HG02571 (cell line): Measurements from ENCODE around the gene CIITA.
"Not testable (repeated sequence)": the region's sequence is repeated elsewhere in the genome, so short reads cannot be mapped to it uniquely, and the experiment has no call there.

ENCODE experiments used
- ATAC-seq: cut with Tn5 transposase; IDR thresholded peaks from one replicate; pipeline ENCODE4 v1.9.1; 2021; ENCODE audit warnings: mild to moderate bottlenecking, moderate library complexity; ENCODE audit not compliant: unreplicated experiment

Gene CIITA

GRCh38 chr16:10947211-10947787 is 70.3 kb downstream of the CIITA start:
- ATAC-seq = no peak

GRCh38 chr16:10949424-10949970 is 72.5 kb downstream of the CIITA start:
- ATAC-seq = no peak

- ATAC-seq = no peak
These were observed 73.4 kb downstream of the CIITA start for GRCh38 chr16:10950393-10950792.

GRCh38 chr16:10951026-10951425 is 74.0 kb downstream of the CIITA start:
- no peak for ATAC-seq

GRCh38 chr16:10954903-10955302 is 77.9 kb downstream of the CIITA start:
- ATAC-seq = no peak

GRCh38 chr16:10957771-10958482 is 80.9 kb downstream of the CIITA start:
- ATAC-seq = no peak

GRCh38 chr16:10959161-10959560 is 82.2 kb downstream of the CIITA start:
- no peak for ATAC-seq

- ATAC-seq = no peak
These were observed 84.2 kb downstream of the CIITA start for GRCh38 chr16:10961231-10961630.

- peak; percentile 38 for ATAC-seq
These were observed 87.3 kb downstream of the CIITA start for GRCh38 chr16:10964039-10964890.

GRCh38 chr16:10964891-10965326 is 87.9 kb downstream of the CIITA start:
- no peak for ATAC-seq

GRCh38 chr16:10965440-10966061 is 88.5 kb downstream of the CIITA start:
- peak; percentile 55 for ATAC-seq

- ATAC-seq = no peak
These were observed 89.1 kb downstream of the CIITA start for GRCh38 chr16:10966129-10966528.

- ATAC-seq = not testable (repeated sequence)
These were observed 89.6 kb downstream of the CIITA start for GRCh38 chr16:10966559-10966958.

GRCh38 chr16:10967986-10968385 is 91.0 kb downstream of the CIITA start:
- ATAC-seq = no peak

- no peak for ATAC-seq
These were observed 91.5 kb downstream of the CIITA start for GRCh38 chr16:10968498-10968897.

- ATAC-seq = no peak
These were observed 92.6 kb downstream of the CIITA start for GRCh38 chr16:10969615-10970014.

- no peak for ATAC-seq
These were observed 93.1 kb downstream of the CIITA start for GRCh38 chr16:10970065-10970464.

- no peak for ATAC-seq
These were observed 94.6 kb downstream of the CIITA start for GRCh38 chr16:10971560-10971961.

- ATAC-seq = no peak
These were observed 95.3 kb downstream of the CIITA start for GRCh38 chr16:10972108-10972818.

- no peak for ATAC-seq
These were observed 95.9 kb downstream of the CIITA start for GRCh38 chr16:10972819-10973464.
